GM19324 (cell line): Measurements from ENCODE around the gene ADNP.

Experiments used
- ATAC-seq: cut with Tn5 transposase; IDR thresholded peaks from one replicate; pipeline ENCODE4 v1.9.1; 2021; ENCODE audit warnings: mild to moderate bottlenecking, moderate library complexity; ENCODE audit not compliant: unreplicated experiment, low FRiP score

Gene ADNP

GRCh38 chr20:50855498-50856474 lies 75.5 kb downstream of the ADNP start:
- ATAC-seq: no peak

- ATAC-seq: no peak
Measured at GRCh38 chr20:50854506-50855249, 76.6 kb downstream of the ADNP start.

GRCh38 chr20:50852085-50852484 lies 79.2 kb downstream of the ADNP start:
- no peak for ATAC-seq

GRCh38 chr20:50850721-50851286 lies 80.4 kb downstream of the ADNP start:
- ATAC-seq: no peak

GRCh38 chr20:50848846-50849673 lies 82.2 kb downstream of the ADNP start:
- no peak for ATAC-seq

- ATAC-seq: no peak
Measured at GRCh38 chr20:50848341-50848808, 82.9 kb downstream of the ADNP start.

GRCh38 chr20:50845566-50846215 lies 85.5 kb downstream of the ADNP start:
- ATAC-seq: no peak

GRCh38 chr20:50844430-50845100 lies 86.7 kb downstream of the ADNP start:
- ATAC-seq: peak; percentile 68

GRCh38 chr20:50843331-50844276 lies 87.6 kb downstream of the ADNP start:
- no peak for ATAC-seq

GRCh38 chr20:50842821-50843220 lies 88.4 kb downstream of the ADNP start:
- no peak for ATAC-seq
